OCI-LY1 (cell line): Measurements from ENCODE around the gene MLPH.

ENCODE experiments used
- EZH2 ChIP-seq: fragments of 200-600 bp; sonication (generic), shearing (Covaris generic); IDR thresholded peaks from 2 replicates; pipeline ENCODE4 v1.8.0; 2017; ENCODE audit warnings: borderline replicate concordance, mixed run types, mild to moderate bottlenecking, antibody characterized with exemption, low read length, moderate library complexity, mixed read lengths
- TF ChIP-seq, protein P1 (sequence below): fragments of 200-600 bp; sonication (generic), shearing (Covaris generic); IDR thresholded peaks from 2 replicates; pipeline ENCODE4 v1.5.1; 2017; ENCODE audit warnings: mild to moderate bottlenecking, antibody characterized with exemption, low read length, moderate library complexity, mixed read lengths

DNA sequence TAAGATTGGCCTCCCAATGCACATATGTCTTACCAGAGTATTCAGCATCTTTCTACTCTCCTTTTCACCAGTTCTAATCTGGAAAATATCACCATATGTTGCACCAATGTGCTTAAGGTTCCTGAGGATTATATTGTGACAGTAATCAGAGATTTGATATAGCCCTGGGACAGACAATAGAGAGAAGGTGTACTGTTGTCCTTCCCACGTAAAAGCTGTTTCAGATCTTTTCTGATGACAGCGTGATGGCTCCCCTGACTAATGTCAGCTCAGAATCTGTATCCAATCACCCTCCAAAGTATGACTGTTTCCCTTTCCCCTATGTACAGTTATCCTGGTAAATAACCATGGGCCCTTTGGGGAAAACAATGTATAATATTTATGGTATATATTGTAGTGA, 9.0 kb upstream of the MLPH start:
- TF ChIP-seq, protein P1, sequence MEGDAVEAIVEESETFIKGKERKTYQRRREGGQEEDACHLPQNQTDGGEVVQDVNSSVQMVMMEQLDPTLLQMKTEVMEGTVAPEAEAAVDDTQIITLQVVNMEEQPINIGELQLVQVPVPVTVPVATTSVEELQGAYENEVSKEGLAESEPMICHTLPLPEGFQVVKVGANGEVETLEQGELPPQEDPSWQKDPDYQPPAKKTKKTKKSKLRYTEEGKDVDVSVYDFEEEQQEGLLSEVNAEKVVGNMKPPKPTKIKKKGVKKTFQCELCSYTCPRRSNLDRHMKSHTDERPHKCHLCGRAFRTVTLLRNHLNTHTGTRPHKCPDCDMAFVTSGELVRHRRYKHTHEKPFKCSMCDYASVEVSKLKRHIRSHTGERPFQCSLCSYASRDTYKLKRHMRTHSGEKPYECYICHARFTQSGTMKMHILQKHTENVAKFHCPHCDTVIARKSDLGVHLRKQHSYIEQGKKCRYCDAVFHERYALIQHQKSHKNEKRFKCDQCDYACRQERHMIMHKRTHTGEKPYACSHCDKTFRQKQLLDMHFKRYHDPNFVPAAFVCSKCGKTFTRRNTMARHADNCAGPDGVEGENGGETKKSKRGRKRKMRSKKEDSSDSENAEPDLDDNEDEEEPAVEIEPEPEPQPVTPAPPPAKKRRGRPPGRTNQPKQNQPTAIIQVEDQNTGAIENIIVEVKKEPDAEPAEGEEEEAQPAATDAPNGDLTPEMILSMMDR: no peak
- TF ChIP-seq EZH2: no peak
